NCI-H524 treated with DMSO at 0.1 percent for 48 hours (cell line): ENCODE data around the gene SLC25A26.
"Not testable (repeated sequence)": the region's sequence is repeated elsewhere in the genome, so short reads cannot be mapped to it uniquely, and the experiment has no call there.

Experiments
- DNase-seq: peaks from one replicate; lab custom pipeline; 2025; lab: John Stamatoyannopoulos, UW

Gene SLC25A26

GRCh38 chr3:66220602-66221377, at the start of gene SLC25A26:
TSS of gene SLC25A26 (plus strand) at chr3:66221001. CDS start at chr3:66221095, 94 bp downstream.
- peak; percentile 85 for DNase-seq

DNA sequence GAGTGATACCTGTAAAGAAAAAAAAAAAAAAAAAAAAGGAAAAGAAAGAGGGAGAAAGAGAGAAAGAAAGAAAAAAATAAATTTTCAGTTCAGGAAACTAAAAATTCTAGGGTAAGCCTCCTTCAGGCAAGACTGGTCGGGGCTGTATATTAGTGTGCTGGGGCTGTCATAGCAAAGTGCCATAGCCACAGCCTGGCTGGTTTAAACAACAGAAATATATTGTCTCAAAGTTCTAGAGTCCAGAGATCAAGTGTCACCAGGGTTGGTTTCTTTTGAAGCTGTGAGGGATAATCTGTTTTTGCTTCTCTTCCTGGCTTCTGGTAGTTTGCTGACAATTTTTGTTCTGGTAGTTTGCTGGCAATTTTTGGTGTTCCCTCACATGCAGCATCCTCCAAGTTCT, 48.4 kb upstream of the SLC25A26 start:
- DNase-seq = no peak

- no peak for DNase-seq
These were observed 43.8 kb upstream of the SLC25A26 start for GRCh38 chr3:66177026-66177425.

DNA sequence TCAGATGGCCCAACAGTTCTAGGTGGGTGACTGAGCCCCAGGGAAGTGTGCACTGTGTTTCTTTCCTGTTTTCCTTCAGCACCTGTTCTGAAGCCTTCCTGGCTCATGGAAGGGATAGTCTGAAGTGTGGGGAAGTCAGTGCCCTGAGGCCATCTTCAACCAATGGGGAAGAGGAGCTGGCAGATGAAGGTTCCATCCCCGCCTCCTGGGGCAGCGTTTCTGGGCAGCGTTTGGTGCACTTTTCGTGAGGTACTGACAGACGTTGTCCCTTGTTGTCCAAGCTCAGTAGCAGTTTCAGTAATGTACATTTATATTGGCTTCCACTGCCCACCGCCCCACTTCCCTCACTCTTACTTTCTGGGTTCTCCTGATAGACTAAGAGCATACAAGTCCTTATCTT, 42.6 kb upstream of the SLC25A26 start:
- DNase-seq = no peak

DNA sequence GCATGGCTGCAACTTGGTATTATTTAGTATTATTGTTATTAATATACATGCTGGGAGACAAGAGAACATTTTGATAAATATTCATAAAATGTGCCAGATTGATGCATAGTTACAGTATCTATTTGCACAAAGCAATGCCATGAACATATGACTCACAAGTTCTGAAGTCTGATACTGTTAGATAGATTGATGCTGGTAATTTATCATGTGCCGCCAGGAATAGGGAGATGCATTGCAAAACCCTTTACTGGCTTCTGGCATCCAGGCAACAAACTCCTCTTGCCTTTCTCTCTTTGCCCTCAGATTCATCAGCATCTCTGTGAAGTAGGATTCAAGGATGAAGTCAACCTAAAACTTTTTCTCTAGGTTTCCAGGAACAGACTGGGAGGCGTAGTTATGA, 41.0 kb upstream of the SLC25A26 start:
- no peak for DNase-seq

DNA sequence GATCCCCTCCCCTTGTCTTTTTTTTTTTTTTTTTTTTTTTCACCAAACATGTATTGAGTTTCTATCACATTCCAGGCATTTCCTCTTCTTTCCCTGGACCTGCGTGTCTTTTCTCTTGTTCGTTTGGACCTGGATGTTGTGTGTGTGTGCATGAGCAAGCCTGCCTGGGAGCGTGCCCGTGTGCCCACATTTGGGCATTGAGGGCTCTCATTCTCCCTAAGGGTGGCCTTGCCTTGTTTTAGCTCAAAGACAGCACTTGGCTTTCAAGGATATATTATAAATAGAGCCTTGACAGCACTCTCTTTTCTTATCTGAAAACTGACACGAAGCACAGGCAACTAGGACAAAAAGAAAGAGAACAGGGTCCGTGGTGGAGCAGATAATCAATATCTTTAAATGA, 39.0 kb upstream of the SLC25A26 start:
- no peak for DNase-seq

DNA sequence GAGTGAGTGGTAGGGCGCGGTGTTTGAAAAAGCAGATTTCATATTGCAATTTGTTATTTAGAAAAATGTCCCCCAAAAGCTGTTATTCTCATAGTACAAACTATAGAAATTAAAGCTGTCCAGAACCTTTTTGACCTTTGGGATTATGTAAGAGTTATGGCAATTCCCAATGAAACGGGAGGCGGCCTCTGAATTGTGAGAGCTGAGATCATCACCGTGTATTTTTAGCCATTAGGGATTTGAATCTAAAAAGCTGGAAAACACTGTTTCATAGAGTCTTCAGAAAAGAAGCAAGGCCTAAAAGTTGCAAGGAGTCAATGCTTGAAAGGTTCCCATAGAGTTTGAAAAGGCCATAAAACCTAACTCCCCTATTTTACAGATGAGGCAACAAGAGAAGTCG, 38.6 kb upstream of the SLC25A26 start:
- no peak for DNase-seq

DNA sequence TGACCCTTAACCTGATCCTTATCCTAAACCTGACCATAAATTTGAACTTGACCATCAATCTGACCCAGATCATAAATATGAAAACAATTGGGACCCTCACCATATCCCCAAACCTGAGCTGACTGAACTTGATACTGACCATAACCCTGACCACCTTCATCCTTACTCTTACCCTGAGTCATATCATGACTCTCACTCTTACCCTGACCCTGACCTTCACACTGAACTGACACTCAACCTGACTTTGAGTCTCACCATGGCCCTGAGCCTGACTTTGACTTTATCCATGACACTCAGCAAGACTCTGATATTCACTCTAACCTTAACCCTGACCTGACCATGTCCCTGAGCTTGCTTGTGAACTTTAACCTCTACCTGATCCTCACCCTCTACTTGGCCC, 34.3 kb upstream of the SLC25A26 start:
- DNase-seq = no peak

GRCh38 chr3:66195347-66195783, 25.4 kb upstream of the SLC25A26 start:
- peak; percentile 96 for DNase-seq

DNA sequence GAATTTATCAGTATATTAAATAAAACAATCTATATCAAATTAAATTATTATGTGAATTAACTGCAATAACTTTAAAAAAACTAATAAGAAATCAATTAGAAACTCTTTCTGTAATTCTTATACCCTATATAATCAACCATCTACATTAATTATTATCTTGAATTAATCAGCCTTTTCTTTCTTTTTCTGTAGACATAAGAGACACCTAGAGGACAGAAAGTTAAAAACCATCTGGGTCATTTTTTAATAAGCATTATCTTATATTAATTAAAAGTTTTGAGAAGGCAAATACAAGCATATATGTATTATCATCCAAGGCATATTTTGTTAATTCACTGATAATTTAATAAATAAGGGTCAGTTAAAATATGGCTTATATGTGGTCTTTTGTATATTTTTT, 24.2 kb upstream of the SLC25A26 start:
- peak; percentile 6 for DNase-seq

GRCh38 chr3:66198437-66199088, 22.2 kb upstream of the SLC25A26 start:
- no peak for DNase-seq

DNA sequence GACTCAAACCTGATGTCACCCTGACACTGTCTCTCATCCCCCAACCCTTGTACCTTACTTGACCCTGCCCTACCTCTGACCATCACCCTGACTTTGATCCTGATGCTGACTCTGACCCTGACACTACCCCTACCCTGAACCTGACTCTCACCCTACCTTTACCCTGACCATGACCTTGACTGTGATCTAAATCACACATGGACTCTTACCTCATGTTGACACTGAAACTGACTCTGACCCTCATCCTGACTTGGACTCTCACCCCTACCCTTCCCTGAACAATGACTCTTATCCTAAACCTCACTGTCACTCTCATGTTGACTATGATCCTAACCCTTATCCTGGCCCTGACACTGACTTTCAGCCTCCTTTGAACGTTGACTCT, 21.7 kb upstream of the SLC25A26 start:
- no peak for DNase-seq

DNA sequence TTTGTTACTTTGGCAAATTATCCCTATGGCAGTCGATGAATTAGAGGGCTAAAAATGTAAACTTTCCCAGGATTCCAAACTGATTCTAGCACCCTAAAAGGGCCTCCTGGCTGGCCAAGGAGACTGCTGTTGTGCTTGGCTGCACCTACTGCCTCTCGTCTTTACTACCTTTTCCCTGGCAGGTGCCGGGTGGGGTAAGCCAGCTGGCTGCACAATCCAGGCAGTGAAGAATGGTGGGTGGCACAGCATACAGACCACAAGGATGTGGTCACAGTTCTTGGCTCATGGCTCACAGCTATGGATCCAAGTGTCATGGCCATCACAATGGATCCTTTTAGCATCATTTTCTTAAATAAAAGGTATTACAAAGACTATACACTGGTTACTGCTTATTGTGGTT, 20.7 kb upstream of the SLC25A26 start:
- DNase-seq = no peak

GRCh38 chr3:66200786-66201185, 20.0 kb upstream of the SLC25A26 start:
- DNase-seq = no peak

GRCh38 chr3:66203275-66203674, 17.5 kb upstream of the SLC25A26 start:
- no peak for DNase-seq

DNA sequence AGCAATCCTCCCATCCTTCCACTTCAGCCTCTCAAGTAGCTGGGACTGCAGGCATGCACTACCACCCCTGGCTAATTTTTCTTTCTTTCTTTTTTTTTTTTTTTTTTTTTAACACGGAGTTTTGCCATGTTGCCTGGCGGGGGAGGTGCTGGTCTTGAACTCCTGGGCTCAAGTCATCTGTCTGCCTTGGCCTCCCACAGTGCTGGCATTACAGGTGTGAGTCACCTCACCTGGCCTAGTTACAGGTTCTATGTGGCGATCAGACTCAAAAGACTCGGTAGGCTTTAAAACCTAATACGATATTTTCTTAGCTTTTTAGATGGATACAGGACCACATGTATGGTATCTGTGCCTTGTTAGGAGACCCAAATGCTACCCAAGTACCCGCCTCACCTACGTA, 14.0 kb upstream of the SLC25A26 start:
- DNase-seq = no peak

DNA sequence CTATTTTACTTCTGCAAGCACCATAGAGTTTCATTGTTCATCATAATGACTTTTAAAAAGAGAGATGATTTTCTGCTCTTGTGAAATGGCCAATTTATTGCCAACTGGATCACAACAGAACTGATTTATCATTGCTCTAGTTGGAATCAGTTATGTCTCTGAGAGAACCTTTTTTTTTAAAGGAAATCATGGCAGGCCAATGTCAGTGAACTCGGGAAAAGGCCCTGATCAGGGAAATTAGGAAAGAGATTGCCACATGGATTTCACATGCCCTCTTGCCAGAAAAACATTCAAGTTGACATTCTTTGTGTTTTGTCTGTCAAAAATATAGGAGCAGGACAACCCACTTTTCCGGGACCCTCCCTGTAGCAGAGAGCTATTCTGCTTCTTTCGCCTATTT, 12.6 kb upstream of the SLC25A26 start:
- no peak for DNase-seq

- DNase-seq = no peak
These were observed 10.0 kb upstream of the SLC25A26 start for GRCh38 chr3:66210687-66211295.

DNA sequence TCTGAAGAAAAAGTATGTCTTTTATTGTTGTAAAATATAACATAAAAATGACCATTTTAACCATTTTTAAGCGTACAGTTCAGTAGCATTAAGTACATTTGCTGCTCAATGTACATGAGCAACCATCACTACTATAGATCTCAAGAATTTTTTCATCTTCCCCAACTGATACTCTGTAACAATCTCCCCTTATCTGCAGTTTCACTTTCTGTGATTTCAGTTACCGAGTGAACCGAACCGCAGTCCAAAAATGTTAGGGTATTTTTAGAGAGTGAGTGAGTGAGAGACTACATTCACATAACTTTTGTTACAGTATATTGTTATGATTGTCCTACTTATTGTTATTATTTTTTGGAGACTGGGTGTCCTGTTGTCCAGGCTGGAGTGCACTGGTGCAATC, 9.0 kb upstream of the SLC25A26 start:
- no peak for DNase-seq

GRCh38 chr3:66215106-66215505, 5.7 kb upstream of the SLC25A26 start:
- DNase-seq = no peak

DNA sequence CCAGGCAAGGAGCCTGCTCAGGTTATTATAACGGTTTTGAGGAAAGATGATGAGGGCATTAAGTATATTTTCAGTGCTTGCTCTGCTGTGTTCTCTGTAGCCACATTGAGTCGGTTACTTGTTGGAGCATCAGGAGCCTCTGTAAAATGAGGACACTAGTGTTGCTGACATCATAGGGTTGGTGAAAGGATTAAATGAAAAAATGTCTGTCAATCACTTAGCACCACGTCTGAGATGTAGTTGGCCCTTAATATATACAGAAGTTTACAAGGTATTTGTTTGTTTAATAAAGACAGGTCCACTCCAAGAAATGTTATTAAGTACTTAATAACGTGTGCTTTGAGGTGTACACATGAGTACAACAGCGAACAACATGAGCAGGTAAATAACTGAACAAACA, 735 bp upstream of the SLC25A26 start:
- no peak for DNase-seq

DNA sequence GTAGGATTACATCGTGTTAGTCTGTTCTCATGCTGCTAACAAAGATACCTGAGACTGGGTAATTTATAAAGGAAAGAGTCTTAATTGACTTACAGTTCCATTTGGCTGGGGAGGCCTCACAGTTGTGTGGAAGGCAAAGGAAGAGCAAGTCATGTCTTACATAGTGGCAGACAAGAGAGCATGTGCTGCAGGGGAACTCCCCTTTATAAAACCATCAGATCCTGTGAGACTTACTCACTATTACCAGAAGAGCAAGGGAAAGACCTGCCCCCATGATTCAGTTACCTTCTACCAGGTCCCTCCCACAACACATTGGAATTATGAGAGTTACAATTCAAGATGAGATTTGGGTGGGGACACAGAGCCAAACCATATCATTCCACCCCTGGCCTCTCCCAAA, 3.4 kb downstream of the SLC25A26 start:
- no peak for DNase-seq

DNA sequence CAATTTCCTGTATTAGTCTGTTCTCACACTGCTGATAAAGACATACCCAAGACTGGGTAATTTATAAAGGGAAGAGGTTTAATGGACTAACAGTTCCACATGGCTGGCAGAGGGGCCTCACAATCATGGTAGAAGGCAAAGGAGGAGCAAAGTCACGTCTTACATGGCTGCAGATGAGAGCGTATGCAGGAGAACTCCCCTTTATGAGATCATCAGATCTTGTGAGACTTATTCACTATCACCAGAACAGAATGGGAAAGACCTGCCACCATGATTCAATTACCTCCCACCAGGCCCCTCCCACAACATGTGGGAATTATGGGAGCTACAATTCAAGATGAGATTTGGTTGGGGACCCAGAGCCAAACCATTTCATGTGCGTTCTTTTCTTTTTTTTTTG, 5.3 kb downstream of the SLC25A26 start:
- DNase-seq = not testable (repeated sequence)
